ENCODE measurements around the gene EEF1AKMT2. TPM values are rescaled to one million over a fixed set of nuclear protein-coding genes. Genes with fewer than 3 reads are reported as not detected.
A peak's percentile ranks its signal among the peaks of the same experiment; 100 is the strongest.

EEF1AKMT2 gene
- total RNA-seq, 1 experiment from 2014 or later: 21.6 TPM

GRCh38 chr10:124708922-124709520 is 82.7 kb downstream of the EEF1AKMT2 start:
- CTCF ChIA-PET: interaction anchor here (0.9 to 5.0 kb wide), 8 partner anchors 10 to 144 kb away, joined by 3 to 46 read pairs (median 4); no protein-coding TSS in a partner anchor
- peaks cover 7% of the 10 kb centered on the region; the same call in 1 of the 2 replicates for H3K36me3 Mint-ChIP-seq
- POLR2A ChIA-PET: interaction anchor here (0.8 to 1.0 kb wide), 2 partner anchors 9 to 27 kb away, joined by 3 to 5 read pairs; no protein-coding TSS in a partner anchor
- H3K4me1 Mint-ChIP-seq: peaks cover 58% of the 10 kb centered on the region
- peak overlapping the region; percentile 35; the same call in 1 of the 2 replicates for H3K27ac Mint-ChIP-seq
- TF ChIP-seq USF2 (CRISPR knock-in tag; IDR thresholded peaks at IDR 0.05): no peak
- no peak for TF ChIP-seq AFF4 (CRISPR knock-in tag; IDR thresholded peaks at IDR 0.05; ENCODE audit: borderline replicate concordance)
- no peak for TF ChIP-seq FOXJ3 (CRISPR knock-in tag; IDR thresholded peaks at IDR 0.05; ENCODE audit: borderline replicate concordance)
- no peak for TF ChIP-seq SOX15 (CRISPR knock-in tag; IDR thresholded peaks at IDR 0.05)
- no peak for TF ChIP-seq AR (CRISPR knock-in tag; IDR thresholded peaks at IDR 0.05)
- TF ChIP-seq USF1 (CRISPR knock-in tag; IDR thresholded peaks at IDR 0.05): no peak
- H3K4me3 Mint-ChIP-seq: no peak overlapping the region
- DNase-seq (ENCODE audit: low spot score) (no peak), ATAC-seq (peak; percentile 56)
- no peaks in the 10 kb centered on the region for H3K9me3 Mint-ChIP-seq
- no peaks in the 10 kb centered on the region for H3K27me3 Mint-ChIP-seq (ENCODE audit: low read depth)

GRCh38 chr10:124708246-124708779 is 83.4 kb downstream of the EEF1AKMT2 start:
- Mint-ChIP-seq H3K4me3 (no peak overlapping the region), H3K9me3 (no peaks in the 10 kb centered on the region), H3K27ac (peak overlapping the region; percentile 73), H3K36me3 (peaks cover 7% of the 10 kb centered on the region; the same call in 1 of the 2 replicates), H3K4me1 (peaks cover 52% of the 10 kb centered on the region), H3K27me3 (ENCODE audit: low read depth) (no peaks in the 10 kb centered on the region)
- POLR2A ChIA-PET: interaction anchor here (0.8 to 1.0 kb wide), 2 partner anchors 9 to 28 kb away, joined by 3 to 5 read pairs; no protein-coding TSS in a partner anchor
- DNase-seq (ENCODE audit: low spot score): no peak
- CTCF ChIA-PET: interaction anchor here (0.9 to 5.0 kb wide), 8 partner anchors 10 to 143 kb away, joined by 3 to 46 read pairs (median 4); no protein-coding TSS in a partner anchor
- peak; percentile 13 for ATAC-seq
- no peak for TF ChIP-seq TP53 (CRISPR knock-in tag; IDR thresholded peaks at IDR 0.05)
- no peak for TF ChIP-seq EMX1 (CRISPR knock-in tag; IDR thresholded peaks at IDR 0.05)
- no peak for TF ChIP-seq ZNF532 (CRISPR knock-in tag; IDR thresholded peaks at IDR 0.05; ENCODE audit: borderline replicate concordance)
- no peak for TF ChIP-seq TCF7 (CRISPR knock-in tag; IDR thresholded peaks at IDR 0.05; ENCODE audit: low read depth)
- no peak for TF ChIP-seq ZNF121 (CRISPR knock-in tag; IDR thresholded peaks at IDR 0.05)
- no peak for TF ChIP-seq CREB1 (CRISPR knock-in tag; IDR thresholded peaks at IDR 0.05)
- no peak for TF ChIP-seq ZNF671 (CRISPR knock-in tag; IDR thresholded peaks at IDR 0.05)
- no peak for TF ChIP-seq CDX4 (CRISPR knock-in tag; IDR thresholded peaks at IDR 0.05; ENCODE audit: borderline replicate concordance)
- TF ChIP-seq ZNF138 (CRISPR knock-in tag; conservative IDR thresholded peaks at IDR 0.05): no peak
- no peak for TF ChIP-seq ZNF396 (CRISPR knock-in tag; IDR thresholded peaks at IDR 0.05; ENCODE audit: borderline replicate concordance)
- TF ChIP-seq NR2C2 (CRISPR knock-in tag; IDR thresholded peaks at IDR 0.05): no peak
- no peak for TF ChIP-seq GABPB1 (CRISPR knock-in tag; IDR thresholded peaks at IDR 0.05)
- no peak for TF ChIP-seq SOX15 (CRISPR knock-in tag; IDR thresholded peaks at IDR 0.05)
- TF ChIP-seq ZNF317 (CRISPR knock-in tag; IDR thresholded peaks at IDR 0.05; ENCODE audit: borderline replicate concordance, low read depth): no peak
- TF ChIP-seq NFYB (CRISPR knock-in tag; conservative IDR thresholded peaks at IDR 0.05; ENCODE audit: low read depth): no peak
- no peak for TF ChIP-seq SMAD3 (CRISPR knock-in tag; IDR thresholded peaks at IDR 0.05; ENCODE audit: borderline replicate concordance)

All from WTC11 (cell line).